MV-4-11 (cell line): ENCODE results near the gene ADGRL1.
"Not testable (repeated sequence)": the region's sequence is repeated elsewhere in the genome, so short reads cannot be mapped to it uniquely, and the experiment has no call there.

Experiments
- DNase-seq: peaks from one replicate; lab custom pipeline; 2025; lab: John Stamatoyannopoulos, UW

The ADGRL1 gene

GRCh38 chr19:14161305-14161704 lies 44.7 kb downstream of the ADGRL1 start:
- DNase-seq, result no peak

GRCh38 chr19:14160017-14160703 lies 45.8 kb downstream of the ADGRL1 start:
- no peak for DNase-seq

GRCh38 chr19:14159059-14159458 lies 46.9 kb downstream of the ADGRL1 start:
- no peak for DNase-seq

GRCh38 chr19:14158276-14159023 lies 47.5 kb downstream of the ADGRL1 start:
- no peak for DNase-seq

GRCh38 chr19:14156971-14157717 lies 48.8 kb downstream of the ADGRL1 start:
- DNase-seq, result no peak

- DNase-seq, result no peak
Measured at GRCh38 chr19:14156122-14156521, 49.8 kb downstream of the ADGRL1 start.

- no peak for DNase-seq
Measured at GRCh38 chr19:14155371-14155770, 50.6 kb downstream of the ADGRL1 start.

- DNase-seq, result no peak
Measured at GRCh38 chr19:14152713-14153112, 53.3 kb downstream of the ADGRL1 start.

GRCh38 chr19:14150770-14151661 lies 55.0 kb downstream of the ADGRL1 start:
- DNase-seq, result no peak

GRCh38 chr19:14150041-14150769 lies 55.8 kb downstream of the ADGRL1 start:
- DNase-seq, result no peak

- no peak for DNase-seq
Measured at GRCh38 chr19:14149509-14149994, 56.4 kb downstream of the ADGRL1 start.

GRCh38 chr19:14148751-14149410 lies 57.1 kb downstream of the ADGRL1 start:
- no peak for DNase-seq

- DNase-seq, result no peak
Measured at GRCh38 chr19:14147797-14148605, 58.0 kb downstream of the ADGRL1 start.

- DNase-seq, result peak; percentile 55
Measured at GRCh38 chr19:14146789-14147216, 59.2 kb downstream of the ADGRL1 start.

- not testable (repeated sequence) for DNase-seq
Measured at GRCh38 chr19:14146169-14146568, 59.8 kb downstream of the ADGRL1 start.

- no peak for DNase-seq
Measured at GRCh38 chr19:14145381-14145780, 60.6 kb downstream of the ADGRL1 start.

GRCh38 chr19:14142262-14143190 lies 63.4 kb downstream of the ADGRL1 start:
- DNase-seq, result no peak

- no peak for DNase-seq
Measured at GRCh38 chr19:14141041-14141440, 64.9 kb downstream of the ADGRL1 start.
